ENCODE data around the gene S100G.

S100G gene

DNA sequence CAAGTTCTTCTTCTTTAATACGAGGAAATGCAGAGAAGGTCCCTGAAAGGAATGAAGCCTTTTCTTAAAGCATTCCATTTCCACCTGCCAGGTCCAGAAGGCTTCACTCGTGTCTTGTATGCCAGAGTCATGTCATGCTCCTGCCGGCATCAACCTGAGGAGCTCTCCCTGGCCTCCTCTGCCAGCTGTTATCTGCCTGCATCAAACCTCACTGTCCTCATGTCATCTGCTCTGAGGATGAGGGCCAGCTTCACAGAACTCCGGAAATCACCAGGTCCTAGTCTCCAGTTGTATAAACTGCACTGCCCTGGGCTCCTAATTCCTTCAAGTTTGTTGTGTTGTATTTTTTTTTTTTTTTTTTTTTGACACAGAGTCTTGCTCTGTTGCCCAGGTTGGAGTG lies 20.0 kb upstream of the S100G start:
- no peaks in the 10 kb centered on the region for H3K27me3 Mint-ChIP-seq (ENCODE audit: low read depth)
- peaks cover 4% of the 10 kb centered on the region for H3K4me1 Mint-ChIP-seq (ENCODE audit: low read depth)
- H3K4me3 Mint-ChIP-seq: no peak overlapping the region
- H3K36me3 Mint-ChIP-seq (ENCODE audit: low read depth): no peaks in the 10 kb centered on the region
- no peaks in the 10 kb centered on the region for H3K9me3 Mint-ChIP-seq
- no peak for DNase-seq (ENCODE audit: low spot score)
- H3K27ac Mint-ChIP-seq: no peak overlapping the region

DNA sequence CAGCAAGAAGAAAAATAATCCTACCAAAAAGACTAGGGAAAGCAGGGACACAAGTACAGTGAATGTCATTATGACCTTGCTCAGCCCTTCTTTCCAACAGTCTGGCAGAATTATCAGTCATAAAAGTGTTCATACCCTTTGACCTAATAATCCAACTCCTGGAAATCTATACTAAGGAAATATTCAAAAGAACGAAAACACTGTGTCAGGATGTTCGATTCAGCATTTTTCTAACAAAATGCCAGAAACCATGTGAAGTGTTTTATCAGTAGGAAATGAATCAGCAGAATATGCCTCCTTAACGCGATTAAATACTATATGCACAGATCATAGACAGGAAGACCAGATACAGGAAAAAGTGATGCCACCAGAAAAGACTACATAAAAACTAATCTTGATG lies 16.2 kb upstream of the S100G start:
- no peak overlapping the region for H3K27ac Mint-ChIP-seq
- DNase-seq (ENCODE audit: low spot score): no peak
- no peaks in the 10 kb centered on the region for H3K27me3 Mint-ChIP-seq (ENCODE audit: low read depth)

DNA sequence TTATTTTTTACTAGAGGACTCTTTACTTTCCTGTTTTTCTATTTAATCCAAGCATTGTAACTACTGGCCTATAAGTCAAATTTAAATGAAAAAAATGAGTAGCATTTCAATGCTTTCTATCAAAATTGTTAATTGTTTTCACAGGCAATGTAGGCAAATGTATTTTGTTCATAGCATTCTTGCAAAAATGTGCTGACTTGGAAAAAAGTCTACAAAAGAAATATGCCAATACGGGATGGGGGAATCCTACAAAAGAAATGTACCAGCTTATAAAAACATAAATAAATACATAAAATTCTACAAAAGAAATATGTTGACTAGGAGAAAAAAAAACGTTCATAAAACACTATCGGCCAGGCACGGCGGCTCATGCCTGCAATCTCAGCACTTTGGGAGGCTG lies 14.9 kb upstream of the S100G start:
- H3K9me3 Mint-ChIP-seq: no peaks in the 10 kb centered on the region
- no peaks in the 10 kb centered on the region for H3K27me3 Mint-ChIP-seq (ENCODE audit: low read depth)
- peaks cover 4% of the 10 kb centered on the region for H3K4me1 Mint-ChIP-seq (ENCODE audit: low read depth)
- no peaks in the 10 kb centered on the region for H3K36me3 Mint-ChIP-seq (ENCODE audit: low read depth)
- no peak for DNase-seq (ENCODE audit: low spot score)
- no peak overlapping the region for H3K27ac Mint-ChIP-seq
- no peak overlapping the region for H3K4me3 Mint-ChIP-seq

More for the DNA sequence above, 16.2 kb upstream of the S100G start:
- H3K9me3 Mint-ChIP-seq: no peaks in the 10 kb centered on the region
- peaks cover 4% of the 10 kb centered on the region for H3K4me1 Mint-ChIP-seq (ENCODE audit: low read depth)
- H3K4me3 Mint-ChIP-seq: no peak overlapping the region
- H3K36me3 Mint-ChIP-seq (ENCODE audit: low read depth): no peaks in the 10 kb centered on the region

DNA sequence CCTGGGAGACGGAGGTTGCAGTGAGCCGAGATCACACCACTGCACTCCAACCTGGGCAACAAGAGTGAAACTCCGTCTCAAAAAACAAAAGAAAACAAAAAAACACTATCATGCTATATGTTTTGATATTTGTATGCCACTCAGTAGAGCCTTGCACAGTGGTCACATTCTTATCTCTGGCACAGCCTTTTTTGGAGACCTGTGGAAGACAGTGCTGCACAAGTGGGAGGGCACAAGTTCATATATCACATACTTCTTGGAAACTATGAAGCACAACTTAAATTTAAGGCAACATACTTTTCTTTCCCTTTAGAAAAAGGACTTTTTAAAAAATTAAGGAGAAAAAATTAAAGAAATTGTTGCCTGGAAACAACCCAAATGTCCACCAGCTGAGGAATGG lies 14.4 kb upstream of the S100G start:
- Mint-ChIP-seq H3K9me3 (no peaks in the 10 kb centered on the region), H3K36me3 (ENCODE audit: low read depth) (no peaks in the 10 kb centered on the region), H3K27me3 (ENCODE audit: low read depth) (no peaks in the 10 kb centered on the region), H3K4me1 (ENCODE audit: low read depth) (peaks cover 4% of the 10 kb centered on the region), H3K27ac (no peak overlapping the region), H3K4me3 (no peak overlapping the region)
- DNase-seq (ENCODE audit: low spot score): no peak

DNA sequence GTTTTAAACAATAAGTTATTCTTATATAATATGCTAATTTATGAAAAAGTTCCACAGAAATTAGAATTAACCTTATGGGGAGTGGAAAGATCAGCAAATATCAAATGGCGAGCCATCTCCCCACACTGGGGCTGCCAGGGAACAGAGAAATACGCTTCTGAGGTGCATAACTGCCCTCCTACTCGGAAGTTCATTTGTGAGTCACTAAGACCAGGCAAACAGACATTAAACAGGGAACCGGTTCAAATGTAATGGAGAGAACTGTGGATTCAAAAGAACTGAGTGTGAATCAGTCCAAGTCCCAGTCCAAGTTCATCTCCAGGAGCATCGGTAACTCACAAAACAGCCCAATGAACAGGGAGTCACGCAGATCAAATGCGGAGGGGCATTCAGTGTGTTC lies 11.4 kb upstream of the S100G start:
- Mint-ChIP-seq H3K27ac (no peak overlapping the region), H3K36me3 (ENCODE audit: low read depth) (no peaks in the 10 kb centered on the region), H3K4me3 (no peak overlapping the region), H3K4me1 (ENCODE audit: low read depth) (peaks cover 4% of the 10 kb centered on the region), H3K9me3 (no peaks in the 10 kb centered on the region), H3K27me3 (ENCODE audit: low read depth) (no peaks in the 10 kb centered on the region)
- no peak for DNase-seq (ENCODE audit: low spot score)

DNA sequence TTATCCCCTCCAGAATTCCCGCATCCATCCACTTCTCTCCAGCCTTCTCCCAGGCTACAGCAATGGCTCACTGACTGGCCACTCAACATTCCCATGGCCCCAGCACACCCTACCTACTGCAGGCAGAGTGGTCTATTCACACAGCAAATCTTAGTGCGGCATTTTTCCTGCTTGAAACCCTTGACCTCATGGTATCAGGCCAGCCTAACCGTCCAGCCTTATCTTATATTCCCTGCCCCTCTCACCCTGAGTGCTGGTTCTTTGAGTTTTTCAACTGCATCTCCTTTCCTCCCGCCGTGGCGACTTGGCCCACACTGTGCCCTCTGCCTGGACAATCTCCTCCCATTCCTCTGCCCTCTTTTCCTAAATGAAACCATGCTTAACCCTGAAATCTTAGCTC lies 10.0 kb upstream of the S100G start:
- no peak overlapping the region for H3K4me3 Mint-ChIP-seq
- DNase-seq (ENCODE audit: low spot score): no peak
- no peaks in the 10 kb centered on the region for H3K27me3 Mint-ChIP-seq (ENCODE audit: low read depth)
- no peaks in the 10 kb centered on the region for H3K4me1 Mint-ChIP-seq (ENCODE audit: low read depth)
- no peaks in the 10 kb centered on the region for H3K36me3 Mint-ChIP-seq (ENCODE audit: low read depth)
- H3K9me3 Mint-ChIP-seq: no peaks in the 10 kb centered on the region
- no peak overlapping the region for H3K27ac Mint-ChIP-seq

DNA sequence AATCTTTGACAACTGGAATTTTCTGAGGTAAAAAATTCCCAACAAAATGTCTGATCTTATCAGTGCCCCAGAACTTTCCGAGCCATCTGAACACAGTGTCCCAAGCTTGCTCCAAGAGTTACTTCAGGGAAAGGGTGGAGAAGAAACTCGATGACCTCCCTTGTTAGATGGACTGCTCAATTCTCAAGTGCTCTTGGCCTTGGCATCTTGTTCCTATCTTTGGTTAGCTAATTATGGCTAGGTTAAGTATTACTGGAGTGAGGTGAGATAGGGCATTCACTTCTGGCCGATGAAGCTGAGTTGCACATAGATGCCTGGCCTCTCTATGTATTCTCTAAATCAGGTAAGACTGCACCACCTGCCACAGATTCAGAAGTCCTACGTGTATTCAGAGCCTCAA lies 9.1 kb upstream of the S100G start:
- no peak for DNase-seq (ENCODE audit: low spot score)
- no peak overlapping the region for H3K4me3 Mint-ChIP-seq
- no peaks in the 10 kb centered on the region for H3K9me3 Mint-ChIP-seq
- H3K27me3 Mint-ChIP-seq (ENCODE audit: low read depth): no peaks in the 10 kb centered on the region
- no peaks in the 10 kb centered on the region for H3K36me3 Mint-ChIP-seq (ENCODE audit: low read depth)
- no peaks in the 10 kb centered on the region for H3K4me1 Mint-ChIP-seq (ENCODE audit: low read depth)
- H3K27ac Mint-ChIP-seq: no peak overlapping the region

DNA sequence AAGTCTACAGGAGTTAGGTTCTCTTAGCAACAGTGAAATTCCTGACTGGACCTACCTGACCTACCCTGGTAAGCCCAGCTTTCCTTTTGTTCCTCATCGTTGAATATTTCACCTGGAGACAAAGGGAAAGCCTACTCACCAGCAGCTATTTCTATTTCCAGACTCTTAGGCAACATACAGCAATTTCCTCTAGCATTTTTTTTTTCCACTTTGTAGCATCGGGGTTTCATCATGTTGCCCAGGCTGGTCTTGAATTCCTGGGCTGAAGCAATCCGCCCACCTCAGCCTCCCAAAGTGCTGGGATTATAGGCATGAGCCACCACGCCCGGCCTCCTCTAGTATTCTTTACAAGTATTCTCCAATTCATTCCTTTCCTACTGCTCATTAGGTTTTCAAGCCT lies 6.8 kb upstream of the S100G start:
- Mint-ChIP-seq H3K9me3 (no peaks in the 10 kb centered on the region), H3K36me3 (ENCODE audit: low read depth) (no peaks in the 10 kb centered on the region), H3K4me3 (no peak overlapping the region), H3K27me3 (ENCODE audit: low read depth) (no peaks in the 10 kb centered on the region), H3K27ac (no peak overlapping the region), H3K4me1 (ENCODE audit: low read depth) (no peaks in the 10 kb centered on the region)
- no peak for DNase-seq (ENCODE audit: low spot score)

DNA sequence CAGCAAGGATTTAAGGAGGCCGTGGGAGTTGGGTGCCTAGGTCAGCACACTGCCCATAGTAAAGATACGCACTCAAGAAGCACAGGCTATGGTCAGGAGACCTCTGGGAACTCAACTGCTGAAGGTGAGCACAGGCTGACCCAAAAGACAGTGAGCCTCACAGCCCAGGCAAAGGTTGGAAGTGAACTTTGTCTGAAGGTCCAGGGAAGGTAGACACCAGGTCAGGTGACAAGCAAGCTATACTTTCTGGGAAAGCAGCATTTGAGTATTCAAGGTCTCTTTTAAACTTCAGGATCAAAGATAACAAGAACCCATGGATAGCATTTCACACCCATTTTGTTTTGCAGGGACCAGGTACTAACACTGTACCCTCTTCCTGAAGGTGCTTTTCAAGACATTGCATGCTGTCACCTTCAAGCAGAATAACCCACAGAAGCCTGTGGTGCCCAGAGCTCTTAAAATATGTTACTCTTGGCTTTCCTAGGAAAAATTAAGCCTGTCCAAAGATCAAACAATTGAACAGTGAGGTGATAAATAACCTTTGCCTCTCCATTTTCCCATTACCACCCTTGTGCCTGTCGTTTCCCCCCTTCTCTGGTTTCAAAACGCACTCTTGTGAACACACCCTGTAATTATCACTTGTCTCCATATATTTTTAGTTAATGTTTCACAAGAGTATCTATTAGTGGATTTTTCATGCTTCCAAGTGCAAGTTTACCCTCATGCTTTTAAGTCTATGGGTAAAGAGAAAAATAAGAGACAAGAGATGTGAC lies 3.4 kb upstream of the S100G start:
- Mint-ChIP-seq H3K9me3 (no peaks in the 10 kb centered on the region), H3K36me3 (ENCODE audit: low read depth) (no peaks in the 10 kb centered on the region), H3K4me3 (no peak overlapping the region), H3K4me1 (ENCODE audit: low read depth) (no peaks in the 10 kb centered on the region), H3K27ac (no peak overlapping the region), H3K27me3 (ENCODE audit: low read depth) (no peaks in the 10 kb centered on the region)
- no peak for DNase-seq (ENCODE audit: low spot score)

DNA sequence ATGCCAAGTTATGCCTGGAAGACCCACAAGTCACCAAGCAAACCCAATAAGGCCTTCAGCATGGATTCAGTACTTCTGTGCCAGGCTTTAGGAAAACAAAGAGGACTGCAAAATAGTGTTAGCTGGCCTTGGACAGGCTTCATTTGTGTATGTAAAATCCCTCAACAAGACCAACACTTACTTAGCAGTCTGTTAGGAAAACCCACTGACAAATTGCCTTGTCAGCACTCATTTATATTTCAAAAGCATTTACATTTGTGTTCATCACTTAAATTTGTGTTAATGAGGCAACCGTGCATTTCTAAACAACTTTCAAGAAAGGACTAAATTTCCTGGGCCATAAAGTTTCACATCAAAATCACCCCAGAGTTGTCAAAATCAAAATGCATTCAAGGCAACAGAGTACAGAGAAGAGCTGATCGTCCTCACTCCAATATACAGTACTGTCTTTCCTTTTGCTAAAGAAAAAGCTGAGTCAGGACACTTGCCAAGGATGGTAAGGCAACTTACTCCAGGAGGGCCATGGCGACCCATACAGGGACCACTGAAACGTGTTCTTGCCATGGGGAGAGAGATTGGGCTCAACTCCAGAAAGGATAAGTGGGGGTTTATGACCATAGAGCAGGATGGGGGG lies 1.6 kb downstream of the S100G start:
- H3K27ac Mint-ChIP-seq: no peak overlapping the region
- no peaks in the 10 kb centered on the region for H3K36me3 Mint-ChIP-seq (ENCODE audit: low read depth)
- H3K27me3 Mint-ChIP-seq (ENCODE audit: low read depth): no peaks in the 10 kb centered on the region

DNA sequence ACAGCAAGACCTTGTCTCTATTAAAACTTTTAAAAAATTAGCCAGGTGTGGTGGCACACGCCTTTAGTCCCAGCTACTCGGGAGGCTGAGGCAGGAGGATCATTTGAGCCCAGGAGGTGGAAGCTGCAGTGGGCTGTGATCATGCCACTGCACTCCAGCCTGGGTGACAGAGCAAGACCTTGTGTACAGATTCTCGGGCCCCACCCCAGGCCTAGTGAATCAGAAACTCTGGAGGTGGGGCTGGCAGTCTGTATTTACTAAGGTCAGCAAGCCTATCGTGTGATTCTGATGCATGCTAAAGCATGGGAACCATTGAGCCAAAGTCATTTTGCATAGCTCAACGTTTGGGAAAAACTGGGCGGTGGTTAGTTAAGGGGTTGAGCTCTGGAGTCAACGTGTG lies 3.5 kb downstream of the S100G start:
- Mint-ChIP-seq H3K27ac (no peak overlapping the region), H3K4me1 (ENCODE audit: low read depth) (no peaks in the 10 kb centered on the region), H3K4me3 (no peak overlapping the region), H3K27me3 (ENCODE audit: low read depth) (no peaks in the 10 kb centered on the region), H3K9me3 (no peaks in the 10 kb centered on the region), H3K36me3 (ENCODE audit: low read depth) (no peaks in the 10 kb centered on the region)
- DNase-seq (ENCODE audit: low spot score): no peak

More for the DNA sequence above, 1.6 kb downstream of the S100G start:
- H3K4me1 Mint-ChIP-seq (ENCODE audit: low read depth): no peaks in the 10 kb centered on the region
- no peak overlapping the region for H3K4me3 Mint-ChIP-seq
- DNase-seq (ENCODE audit: low spot score): no peak
- H3K9me3 Mint-ChIP-seq: no peaks in the 10 kb centered on the region

DNA sequence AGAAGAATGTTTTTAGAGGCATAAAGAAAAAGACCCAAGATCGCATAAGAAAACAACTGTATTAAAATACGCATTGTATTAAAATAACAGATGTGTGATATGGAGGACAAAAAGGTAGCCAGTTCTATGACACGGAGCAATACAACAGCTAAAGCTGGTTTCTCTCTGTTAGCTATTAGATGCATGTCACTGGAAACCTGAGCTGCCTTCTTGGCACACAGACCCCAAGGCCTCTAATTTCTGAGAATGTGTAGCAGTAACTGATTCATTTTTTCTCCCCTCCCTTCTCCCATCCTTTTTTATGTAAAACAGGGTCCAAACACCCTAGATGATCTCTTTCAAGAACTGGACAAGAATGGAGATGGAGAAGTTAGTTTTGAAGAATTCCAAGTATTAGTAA lies 4.1 kb downstream of the S100G start:
- no peaks in the 10 kb centered on the region for H3K9me3 Mint-ChIP-seq

DNA sequence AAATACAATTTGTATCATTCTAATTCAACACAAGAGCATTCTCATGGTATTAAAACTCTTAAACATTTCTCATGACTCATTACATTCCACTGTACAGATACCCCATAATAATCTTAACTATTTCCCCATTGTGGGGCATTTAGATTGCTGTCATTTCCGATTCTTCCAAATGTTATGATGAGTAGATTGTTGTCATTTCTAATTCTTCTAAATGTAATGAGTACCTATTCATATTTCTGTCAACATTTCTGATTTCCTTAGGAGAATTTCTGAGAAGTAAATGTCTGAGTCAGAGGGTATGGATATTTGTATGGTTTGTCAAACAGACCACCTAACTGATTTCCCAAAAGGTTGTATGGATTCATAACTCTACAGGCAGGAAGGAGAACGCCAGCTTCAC lies 8.3 kb downstream of the S100G start:
- Mint-ChIP-seq H3K36me3 (ENCODE audit: low read depth) (no peaks in the 10 kb centered on the region), H3K4me1 (ENCODE audit: low read depth) (no peaks in the 10 kb centered on the region)

More for the DNA sequence above, 4.1 kb downstream of the S100G start:
- Mint-ChIP-seq H3K4me1 (ENCODE audit: low read depth) (no peaks in the 10 kb centered on the region), H3K27me3 (ENCODE audit: low read depth) (no peaks in the 10 kb centered on the region), H3K27ac (no peak overlapping the region), H3K36me3 (ENCODE audit: low read depth) (no peaks in the 10 kb centered on the region), H3K4me3 (no peak overlapping the region)
- no peak for DNase-seq (ENCODE audit: low spot score)

DNA sequence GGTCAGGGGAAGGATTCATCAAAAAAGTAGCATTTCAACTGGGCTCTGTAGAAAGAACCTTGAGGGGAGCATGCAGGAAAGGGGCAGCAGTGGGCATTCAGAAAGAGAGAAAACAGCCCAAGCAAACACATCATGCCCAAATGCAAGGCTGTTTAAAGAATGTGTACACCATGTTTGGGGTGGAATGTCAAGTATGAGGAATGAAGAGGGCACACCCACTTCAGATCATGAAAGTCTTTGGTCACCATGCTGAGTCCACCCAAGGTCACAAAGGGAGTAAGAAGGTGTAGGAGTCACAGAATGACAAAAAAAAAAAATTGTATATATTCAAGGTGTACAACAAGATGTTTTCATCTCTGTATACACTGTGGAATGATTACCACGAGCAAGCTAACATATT lies 9.4 kb downstream of the S100G start:
- DNase-seq (ENCODE audit: low spot score): no peak
- Mint-ChIP-seq H3K27me3 (ENCODE audit: low read depth) (no peaks in the 10 kb centered on the region), H3K36me3 (ENCODE audit: low read depth) (no peaks in the 10 kb centered on the region), H3K4me1 (ENCODE audit: low read depth) (no peaks in the 10 kb centered on the region), H3K9me3 (no peaks in the 10 kb centered on the region), H3K27ac (no peak overlapping the region), H3K4me3 (no peak overlapping the region)

More for the DNA sequence above, 8.3 kb downstream of the S100G start:
- Mint-ChIP-seq H3K27ac (no peak overlapping the region), H3K4me3 (no peak overlapping the region), H3K9me3 (no peaks in the 10 kb centered on the region), H3K27me3 (ENCODE audit: low read depth) (no peaks in the 10 kb centered on the region)
- DNase-seq (ENCODE audit: low spot score): no peak

DNA sequence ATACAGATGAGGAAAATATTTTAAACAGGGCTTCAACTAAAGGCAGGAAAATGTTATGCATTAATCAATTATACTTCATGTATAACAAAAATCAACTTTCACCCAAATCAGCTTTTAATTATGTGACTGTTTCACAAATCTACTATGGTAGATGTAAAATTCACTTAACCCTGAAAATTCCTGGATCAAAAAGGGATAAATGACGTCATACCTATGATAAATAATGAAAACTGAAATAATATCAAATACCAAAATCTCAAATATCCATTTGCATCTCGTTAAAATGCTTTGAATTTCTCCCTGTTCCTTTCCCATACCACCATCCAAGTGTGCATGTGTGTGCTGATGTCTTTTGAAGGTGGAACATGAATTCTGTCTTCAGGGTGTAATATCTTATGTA lies 11.5 kb downstream of the S100G start:
- H3K4me1 Mint-ChIP-seq (ENCODE audit: low read depth): no peaks in the 10 kb centered on the region
- H3K9me3 Mint-ChIP-seq: no peaks in the 10 kb centered on the region
- no peaks in the 10 kb centered on the region for H3K36me3 Mint-ChIP-seq (ENCODE audit: low read depth)
- no peaks in the 10 kb centered on the region for H3K27me3 Mint-ChIP-seq (ENCODE audit: low read depth)
- H3K27ac Mint-ChIP-seq: no peak overlapping the region
- no peak for DNase-seq (ENCODE audit: low spot score)
- no peak overlapping the region for H3K4me3 Mint-ChIP-seq

Measured in T-helper 2 cell treated with Interferon-gamma antibody and Interleukin-4, amounts not matched to agents 5 μg/mL and 100 μg/mL, for 36 hours (primary cell).